GM23248 (cell line): ENCODE results near the gene CYB5D1. TPM values are rescaled to one million over a fixed set of nuclear protein-coding genes. Genes with fewer than 3 reads are reported as not detected.

Experiments
- DNase-seq: peaks from one replicate; pipeline ENCODE4 v3.0.0-alpha.2; 2015
- H2AFZ ChIP-seq: fragments of 200-600 bp; sonication (generic); 2 replicates; pipeline ENCODE4 v1.6.1; 2016; ENCODE audit warnings: antibody characterized with exemption
- H3F3A ChIP-seq: fragments of 200-600 bp; sonication (generic); 2 replicates; pipeline ENCODE4 v1.6.1; 2016; ENCODE audit warnings: mild to moderate bottlenecking, antibody characterized with exemption, mixed run types; ENCODE audit not compliant: insufficient read depth
- H3K27ac ChIP-seq: fragments of 200-600 bp; sonication (generic); 2 replicates; pipeline ENCODE4 v1.5.1; 2016; ENCODE audit warnings: mild to moderate bottlenecking
- H3K27me3 ChIP-seq: fragments of 200-600 bp; sonication (generic); replicated peaks from 2 replicates; pipeline ENCODE4 v1.6.1; 2016; ENCODE audit warnings: mild to moderate bottlenecking; ENCODE audit not compliant: insufficient read depth
- H3K36me3 ChIP-seq: fragments of 200-600 bp; sonication (generic); 2 replicates; pipeline ENCODE4 v1.6.1; 2016; ENCODE audit warnings: low read depth, mild to moderate bottlenecking
- H3K4me1 ChIP-seq: fragments of 200-600 bp; sonication (generic); 2 replicates; pipeline ENCODE4 v1.6.1; 2016; ENCODE audit warnings: mild to moderate bottlenecking; ENCODE audit not compliant: insufficient read depth
- H3K4me2 ChIP-seq: fragments of 200-600 bp; sonication (generic); one replicate; pipeline ENCODE4 v1.6.1; 2016; ENCODE audit warnings: mild to moderate bottlenecking; ENCODE audit not compliant: unreplicated experiment
- H3K4me3 ChIP-seq: fragments of 200-600 bp; sonication (generic); 2 replicates; pipeline ENCODE4 v1.5.1; 2016; ENCODE audit warnings: mild to moderate bottlenecking
- H3K79me2 ChIP-seq: fragments of 200-600 bp; sonication (generic); 2 replicates; pipeline ENCODE4 v1.6.1; 2016; ENCODE audit warnings: mild to moderate bottlenecking; ENCODE audit not compliant: insufficient read depth
- H3K9ac ChIP-seq: fragments of 200-600 bp; sonication (generic); 2 replicates; pipeline ENCODE4 v1.6.1; 2016; ENCODE audit warnings: mild to moderate bottlenecking
- H3K9me2 ChIP-seq: fragments of 200-600 bp; sonication (generic); 2 replicates; pipeline ENCODE4 v1.6.1; 2016; ENCODE audit warnings: mixed run types, mild to moderate bottlenecking, moderate library complexity; ENCODE audit not compliant: insufficient read depth
- H3K9me3 ChIP-seq: fragments of 200-600 bp; sonication (generic); one replicate; pipeline ENCODE4 v1.6.1; 2017; ENCODE audit warnings: low read depth
- H4K20me1 ChIP-seq: fragments of 200-600 bp; sonication (generic); 2 replicates; pipeline ENCODE4 v1.6.0; 2016; ENCODE audit not compliant: insufficient read depth
- EZH2 ChIP-seq: fragments of 200-600 bp; sonication (generic); IDR thresholded peaks from 2 replicates; pipeline ENCODE4 v1.6.1; 2018; ENCODE audit warnings: antibody characterized with exemption, mild to moderate bottlenecking; ENCODE audit not compliant: insufficient read depth, poor library complexity, severe bottlenecking
- EZH2phosphoT487 ChIP-seq: fragments of 200-600 bp; sonication (generic); IDR thresholded peaks from 2 replicates; pipeline ENCODE4 v1.6.1; 2018; ENCODE audit warnings: antibody characterized with exemption, moderate library complexity, mild to moderate bottlenecking, low read depth; ENCODE audit not compliant: insufficient read depth
- WGBS, 2 experiments: methylation state at CpG; one replicate each; pipeline ENCODE4 v1.1.6; 2015 to 2017; ENCODE audit warnings: low lambda C conversion rate in 2 of 2, low coverage in 1 of 2; ENCODE audit errors: missing lambda C conversion rate in 2 of 2; 5-methylcytosine and 5-hydroxymethylcytosine counted together
- in situ Hi-C: fragments of 300-500 bp; cut with MboI; formaldehyde crosslinking; loops from 2 replicates; pipeline ENCODE4 v1.15.0; 2020
- polyA plus RNA-seq: library from polyadenylated mRNA; unstranded; fragments of >200 nt; fragmentation: Nextera tagmentation; extraction: Ambion mirVana; gene quantifications from 2 replicates; pipeline ENCODE4 v1.2.1, GENCODE V29; 2016
- total RNA-seq: library from RNA; depleted of rRNA; stranded (reverse); fragments of >200 nt; shearing (Covaris generic); gene quantifications from 2 replicates; pipeline ENCODE4 v1.2.3, GENCODE V29; 2014

CYB5D1 gene
- total and polyA plus RNA-seq, 2 experiments from 2014 or later, result 9.9 to 11.0 TPM

- H3K36me3 ChIP-seq, result peaks cover 27% of the 10 kb centered on the region; the same call in 1 of the 2 replicates
- no peaks in the 10 kb centered on the region for H3K4me1 ChIP-seq
- H3K9me2 ChIP-seq, result no peaks in the 10 kb centered on the region
- TF ChIP-seq EZH2phosphoT487 (no peak), EZH2 (no peak)
- WGBS, 2 experiments, result 62 to 68% methylated on average over 6 of the region's 6 CpGs
- in situ Hi-C loops, result no loop called here
- no peaks in the 10 kb centered on the region for H3F3A ChIP-seq
- DNase-seq, result peak; percentile 69
- no peak overlapping the region for H3K4me3 ChIP-seq
- no peaks in the 10 kb centered on the region for H3K79me2 ChIP-seq
- peak overlapping the region; percentile 32; the same call in 1 of the 2 replicates for H3K9ac ChIP-seq
- no peaks in the 10 kb centered on the region for H3K9me3 ChIP-seq
- no peak overlapping the region for H3K4me2 ChIP-seq
- no peaks in the 10 kb centered on the region for H3K27me3 ChIP-seq
- H2AFZ ChIP-seq, result no peak overlapping the region
- H3K27ac ChIP-seq, result no peak overlapping the region
- no peaks in the 10 kb centered on the region for H4K20me1 ChIP-seq
Observed at GRCh38 chr17:7897773-7898172, 40.0 kb downstream of the CYB5D1 start.

GRCh38 chr17:7903154-7904103, 45.6 kb downstream of the CYB5D1 start:
- Histone ChIP-seq H4K20me1 (no peaks in the 10 kb centered on the region), H3K27ac (no peak overlapping the region), H3K9ac (no peak overlapping the region), H3K4me2 (no peak overlapping the region), H3K79me2 (no peaks in the 10 kb centered on the region), H3K4me3 (no peak overlapping the region), H3K9me3 (no peaks in the 10 kb centered on the region), H3K4me1 (no peaks in the 10 kb centered on the region), H3K9me2 (no peaks in the 10 kb centered on the region), H3K27me3 (no peaks in the 10 kb centered on the region), H3K36me3 (peaks cover 36% of the 10 kb centered on the region; the same call in 1 of the 2 replicates), H3F3A (no peaks in the 10 kb centered on the region), H2AFZ (no peak overlapping the region)
- no peak for DNase-seq
- TF ChIP-seq EZH2 (no peak), EZH2phosphoT487 (no peak)
- in situ Hi-C loops, result no loop called here
- WGBS, 2 experiments, result 70 to 80% methylated on average over 22 of the region's 22 CpGs

GRCh38 chr17:7909089-7909488, 51.3 kb downstream of the CYB5D1 start:
- H4K20me1 ChIP-seq, result no peaks in the 10 kb centered on the region
- no peaks in the 10 kb centered on the region for H3K9me3 ChIP-seq
- peaks cover 9% of the 10 kb centered on the region; the same call in 1 of the 2 replicates for H3K36me3 ChIP-seq
- H3K4me3 ChIP-seq, result no peak overlapping the region
- no peak overlapping the region for H3K9ac ChIP-seq
- DNase-seq, result no peak
- no peak for TF ChIP-seq EZH2
- TF ChIP-seq EZH2phosphoT487, result no peak
- WGBS, 2 experiments, result 88 to 94% methylated on average over 15 to 29 of the region's 29 CpGs
- H2AFZ ChIP-seq, result no peak overlapping the region
- no peaks in the 10 kb centered on the region for H3K9me2 ChIP-seq
- peaks cover 2% of the 10 kb centered on the region; the same call in 1 of the 2 replicates for H3K79me2 ChIP-seq
- H3K27ac ChIP-seq, result no peak overlapping the region
- H3K27me3 ChIP-seq, result no peaks in the 10 kb centered on the region
- H3K4me2 ChIP-seq, result no peak overlapping the region
- H3K4me1 ChIP-seq, result no peaks in the 10 kb centered on the region
- in situ Hi-C loops, result no loop called here
- peaks cover 18% of the 10 kb centered on the region for H3F3A ChIP-seq

- H3K4me2 ChIP-seq, result no peak overlapping the region
- no peak overlapping the region for H3K27ac ChIP-seq
- H3F3A ChIP-seq, result peaks cover 30% of the 10 kb centered on the region
- no peak overlapping the region for H3K4me3 ChIP-seq
- H4K20me1 ChIP-seq, result no peaks in the 10 kb centered on the region
- no peak overlapping the region for H3K9ac ChIP-seq
- WGBS, 2 experiments, result 96% methylated on average over 15 of the region's 15 CpGs
- in situ Hi-C loops, result no loop called here
- H2AFZ ChIP-seq, result no peak overlapping the region
- no peaks in the 10 kb centered on the region for H3K27me3 ChIP-seq
- peaks cover 8% of the 10 kb centered on the region for H3K79me2 ChIP-seq
- H3K9me3 ChIP-seq, result no peaks in the 10 kb centered on the region
- peaks cover 6% of the 10 kb centered on the region; the same call in 1 of the 2 replicates for H3K36me3 ChIP-seq
- TF ChIP-seq EZH2phosphoT487 (no peak), EZH2 (no peak)
- DNase-seq, result no peak
- no peaks in the 10 kb centered on the region for H3K9me2 ChIP-seq
- peaks cover 8% of the 10 kb centered on the region for H3K4me1 ChIP-seq
Observed at GRCh38 chr17:7910281-7910680, 52.5 kb downstream of the CYB5D1 start.
